Neural cell (in vitro differentiated cells): ENCODE results near the gene RRP15.

Source experiments
- CTCF ChIP-seq: fragments of 450-650 bp; IDR thresholded peaks from 2 replicates; pipeline ENCODE4 v1.5.1; 2014; ENCODE audit warnings: antibody characterized with exemption, mild to moderate bottlenecking, moderate library complexity; ENCODE audit not compliant: poor library complexity, severe bottlenecking
- EZH2 ChIP-seq: fragments of 200-600, 300-800 bp; shearing (Covaris generic), sonication (generic); IDR thresholded peaks from 2 replicates; pipeline ENCODE4 v1.6.1; 2014; ENCODE audit warnings: antibody characterized with exemption, low read length, borderline replicate concordance, mild to moderate bottlenecking; ENCODE audit not compliant: insufficient read depth, poor library complexity, severe bottlenecking
- MXI1 ChIP-seq: fragments of 450-650 bp; conservative IDR thresholded peaks from 2 replicates; pipeline ENCODE4 v1.6.1; 2014; ENCODE audit warnings: antibody characterized with exemption, mild to moderate bottlenecking; ENCODE audit not compliant: poor library complexity, severe bottlenecking
- POLR2AphosphoS5 ChIP-seq: IDR thresholded peaks from 2 replicates; pipeline ENCODE4 v1.6.1; 2012
- RAD21 ChIP-seq: fragments of 450-650 bp; conservative IDR thresholded peaks from 2 replicates; pipeline ENCODE4 v1.6.1; 2014; ENCODE audit warnings: antibody characterized with exemption, mild to moderate bottlenecking, moderate library complexity
- TAF1 ChIP-seq: IDR thresholded peaks from 2 replicates; pipeline ENCODE4 v1.6.1; 2012; ENCODE audit warnings: low read depth

GRCh38 chr1:218298398-218298797 lies 13.3 kb downstream of the RRP15 start:
- TF ChIP-seq CTCF (no peak), MXI1 (no peak), EZH2 (no peak), POLR2AphosphoS5 (no peak), RAD21 (no peak), TAF1 (no peak)
